Omental fat pad (tissue), 4 donors: ENCODE measurements around the gene BTRC. TPM values are rescaled to one million over a fixed set of nuclear protein-coding genes. Genes with fewer than 3 reads are reported as not detected.

ENCODE experiments used
- ATAC-seq: fragments of 150-250 bp; one replicate; pipeline ENCODE4 v1.9.1; 2016; ENCODE audit warnings: mild to moderate bottlenecking, moderate library complexity; ENCODE audit not compliant: low FRiP score
- DNase-seq: peaks from one replicate; pipeline ENCODE4 v3.0.0-alpha.2; 2019; ENCODE audit warnings: low spot score
- total RNA-seq, 4 donors: library from RNA; depleted of rRNA; stranded (reverse); fragments of >200 nt; gene quantifications; one replicate each; pipeline ENCODE4 v1.1.0, GENCODE V29; 2016
- TF ChIP-seq, protein P1 (sequence below), 3 donors: fragments of 450-650 bp; IDR thresholded peaks; one replicate each; pipeline ENCODE4 v1.5.1; 2016 to 2017; ENCODE audit warnings: antibody characterized with exemption in 3 of 3, mild to moderate bottlenecking in 3 of 3, moderate library complexity in 2 of 3

BTRC gene
- total RNA-seq, 4 donors from 2014 or later = 9.2 to 14.4 (median 14.0) TPM

DNA sequence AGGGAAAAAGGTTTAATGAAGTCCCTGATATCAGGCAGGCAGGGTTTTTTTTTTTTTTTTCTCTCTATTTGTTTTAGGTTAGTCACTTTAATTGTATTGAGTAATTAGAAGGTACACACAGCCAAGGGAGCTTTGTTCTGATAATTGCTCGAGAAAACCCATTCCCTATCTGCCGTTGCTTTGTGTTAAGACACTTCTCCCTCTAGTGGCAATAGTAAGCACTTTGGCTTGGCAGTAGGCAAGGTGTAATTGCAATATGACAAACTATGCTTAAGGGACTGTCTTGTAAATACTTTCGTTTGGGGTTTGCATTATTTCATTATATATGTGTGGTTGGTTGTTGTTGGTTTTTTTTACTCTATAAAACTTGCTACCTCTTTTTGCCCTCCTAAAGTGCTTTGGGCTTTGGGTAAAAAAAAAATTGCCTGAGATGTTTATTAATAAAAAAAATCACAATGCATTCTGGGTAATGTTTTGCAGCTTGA, 113.4 kb downstream of the BTRC start:
- no peak for ATAC-seq
- DNase-seq = no peak
- TF ChIP-seq, protein P1, sequence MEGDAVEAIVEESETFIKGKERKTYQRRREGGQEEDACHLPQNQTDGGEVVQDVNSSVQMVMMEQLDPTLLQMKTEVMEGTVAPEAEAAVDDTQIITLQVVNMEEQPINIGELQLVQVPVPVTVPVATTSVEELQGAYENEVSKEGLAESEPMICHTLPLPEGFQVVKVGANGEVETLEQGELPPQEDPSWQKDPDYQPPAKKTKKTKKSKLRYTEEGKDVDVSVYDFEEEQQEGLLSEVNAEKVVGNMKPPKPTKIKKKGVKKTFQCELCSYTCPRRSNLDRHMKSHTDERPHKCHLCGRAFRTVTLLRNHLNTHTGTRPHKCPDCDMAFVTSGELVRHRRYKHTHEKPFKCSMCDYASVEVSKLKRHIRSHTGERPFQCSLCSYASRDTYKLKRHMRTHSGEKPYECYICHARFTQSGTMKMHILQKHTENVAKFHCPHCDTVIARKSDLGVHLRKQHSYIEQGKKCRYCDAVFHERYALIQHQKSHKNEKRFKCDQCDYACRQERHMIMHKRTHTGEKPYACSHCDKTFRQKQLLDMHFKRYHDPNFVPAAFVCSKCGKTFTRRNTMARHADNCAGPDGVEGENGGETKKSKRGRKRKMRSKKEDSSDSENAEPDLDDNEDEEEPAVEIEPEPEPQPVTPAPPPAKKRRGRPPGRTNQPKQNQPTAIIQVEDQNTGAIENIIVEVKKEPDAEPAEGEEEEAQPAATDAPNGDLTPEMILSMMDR (IDR thresholded peaks at IDR 0.05) = peak in 1 of 3 donors; percentile 9

DNA sequence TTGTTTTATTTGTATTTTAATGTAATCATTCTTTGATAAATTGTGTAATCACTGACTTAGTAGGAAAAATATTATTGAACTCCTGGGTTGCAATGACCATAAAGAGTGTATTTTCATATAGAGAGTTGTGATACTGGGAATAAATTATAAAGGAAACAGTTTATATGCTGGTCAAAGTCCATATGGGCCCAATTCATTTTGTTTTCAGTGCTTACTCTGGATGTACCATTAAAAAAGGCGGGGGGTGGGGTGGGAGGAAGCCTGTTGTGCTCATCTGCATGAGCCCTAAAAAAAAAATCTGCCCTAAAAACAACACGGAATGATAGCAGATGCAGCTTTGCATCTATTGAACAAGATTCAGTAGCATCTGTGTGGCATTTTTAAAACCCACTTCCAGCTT, 114.2 kb downstream of the BTRC start:
- DNase-seq (no peak), ATAC-seq (no peak)
- TF ChIP-seq, protein P1 (IDR thresholded peaks at IDR 0.05) = no peak

DNA sequence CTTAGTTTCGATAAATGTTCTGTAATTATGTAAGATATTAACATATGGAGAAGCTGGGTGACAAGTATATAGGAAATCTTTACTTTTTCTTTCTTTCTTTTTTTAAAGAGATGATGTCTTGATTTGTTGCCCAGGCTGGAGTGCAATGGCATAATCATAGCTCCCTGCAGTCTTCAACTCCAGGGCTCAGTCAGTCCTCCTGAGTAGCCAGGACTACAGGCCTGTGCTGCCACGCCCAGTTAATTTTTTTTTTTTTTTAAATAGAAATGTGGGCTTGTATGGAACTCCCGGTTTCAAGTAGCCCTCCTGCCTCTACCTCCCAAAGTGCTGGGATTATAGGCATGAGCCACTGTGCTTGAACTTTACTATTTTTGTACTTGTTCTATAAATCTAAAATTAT, 122.4 kb downstream of the BTRC start:
- ATAC-seq = no peak
- DNase-seq = no peak
- TF ChIP-seq, protein P1 (IDR thresholded peaks at IDR 0.05) = no peak

DNA sequence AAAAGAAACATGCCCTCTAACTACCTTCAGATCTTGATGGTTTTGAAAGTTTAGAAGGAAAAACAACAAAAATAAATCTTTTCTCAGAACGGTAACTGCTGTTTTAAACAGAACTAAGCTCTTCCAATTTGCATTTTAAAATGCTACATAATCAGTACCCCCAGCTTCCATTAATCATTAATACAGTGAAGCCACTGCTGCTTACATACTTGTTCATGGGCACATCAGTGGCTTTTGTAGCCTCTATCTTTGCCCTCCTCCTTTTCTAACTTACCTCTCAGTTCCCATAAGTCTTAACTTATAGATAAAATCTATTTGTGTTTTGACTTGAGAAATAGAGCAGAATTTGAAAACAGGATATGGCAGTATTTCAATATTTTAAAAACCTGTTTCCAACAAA, 125.0 kb downstream of the BTRC start:
- no peak for DNase-seq
- no peak for ATAC-seq
- TF ChIP-seq, protein P1 (IDR thresholded peaks at IDR 0.05) = no peak

DNA sequence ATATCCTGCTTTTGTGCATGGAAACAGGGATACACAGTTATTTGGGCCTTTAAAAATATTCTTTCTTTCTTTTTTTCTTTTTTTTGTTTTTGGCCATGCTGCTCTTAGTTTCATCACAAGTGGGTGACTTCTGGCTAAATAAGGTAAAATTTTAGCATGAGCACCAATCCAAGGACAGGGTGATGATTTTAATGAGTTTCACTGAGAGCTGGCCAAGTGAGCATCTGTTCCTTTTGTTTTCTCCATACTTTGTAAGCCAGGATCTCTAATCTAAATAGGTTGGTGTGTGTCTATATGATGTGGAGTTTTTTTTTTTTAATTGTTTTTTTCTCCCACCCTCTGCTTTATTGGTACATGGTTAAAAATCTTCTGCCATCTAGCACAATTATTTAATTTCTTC, 127.3 kb downstream of the BTRC start:
- ATAC-seq (no peak), DNase-seq (no peak)
- TF ChIP-seq, protein P1 (IDR thresholded peaks at IDR 0.05) = no peak

DNA sequence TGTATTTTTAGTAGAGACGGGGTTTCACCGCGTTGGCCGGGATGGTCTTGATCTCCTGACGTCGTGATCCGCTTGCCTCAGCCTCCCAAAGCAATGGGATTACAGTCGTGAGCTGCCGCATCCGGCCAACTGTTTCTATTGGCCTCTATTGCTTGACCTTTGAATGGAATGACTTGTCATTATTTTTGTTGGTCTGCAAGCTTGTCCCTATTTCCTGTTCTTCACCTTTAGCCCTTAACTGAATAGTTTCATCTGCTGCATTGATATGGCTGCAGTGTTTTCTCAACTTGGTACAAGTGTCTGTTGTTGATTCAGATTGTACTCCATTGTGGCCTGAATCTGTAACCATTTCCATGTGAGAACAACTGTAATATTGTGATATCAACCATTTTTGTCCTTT, 128.6 kb downstream of the BTRC start:
- DNase-seq (no peak), ATAC-seq (no peak)
- TF ChIP-seq, protein P1 (IDR thresholded peaks at IDR 0.05) = no peak

DNA sequence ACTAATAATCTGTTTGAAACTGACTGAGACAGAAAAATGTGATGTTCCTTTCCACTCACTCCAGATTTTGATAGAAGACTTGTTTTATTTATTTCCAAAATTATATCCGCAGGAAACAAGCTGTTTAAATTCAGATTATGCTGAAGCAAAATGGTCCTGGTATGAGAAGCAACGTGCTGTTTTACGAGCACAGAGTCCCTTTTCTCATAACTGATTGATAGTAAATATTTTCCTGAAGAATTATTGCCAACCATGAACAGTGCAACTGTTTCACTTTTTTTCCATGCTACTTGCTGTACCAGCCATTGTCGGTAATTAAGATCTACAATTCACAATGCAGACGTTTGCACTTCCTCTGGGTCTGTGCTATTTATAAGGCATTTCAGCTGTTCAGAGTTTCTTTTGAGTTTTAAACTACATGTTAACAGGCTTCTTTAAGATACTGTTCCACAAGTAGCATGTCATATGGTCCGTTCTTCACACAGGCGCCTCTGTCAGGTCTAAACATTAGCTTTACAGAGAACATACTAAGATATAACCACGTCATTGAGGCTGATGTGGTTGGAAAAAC, 130.3 kb downstream of the BTRC start:
- DNase-seq = no peak
- ATAC-seq = no peak
- TF ChIP-seq, protein P1 (IDR thresholded peaks at IDR 0.05) = no peak
